ENCODE data around the gene RBP5. TPM values are rescaled to one million over a fixed set of nuclear protein-coding genes. Genes with fewer than 3 reads are reported as not detected.
"Not testable (repeated sequence)": the region's sequence is repeated elsewhere in the genome, so short reads cannot be mapped to it uniquely, and the experiment has no call there.

The RBP5 gene
- total and polyA plus RNA-seq, 10 of the 15 experiments (the other 5 are each of a cell fraction or from before 2014, with no cell fraction given), result 0.11 to 1.1 (median 0.31) TPM; not detected in 4

DNA sequence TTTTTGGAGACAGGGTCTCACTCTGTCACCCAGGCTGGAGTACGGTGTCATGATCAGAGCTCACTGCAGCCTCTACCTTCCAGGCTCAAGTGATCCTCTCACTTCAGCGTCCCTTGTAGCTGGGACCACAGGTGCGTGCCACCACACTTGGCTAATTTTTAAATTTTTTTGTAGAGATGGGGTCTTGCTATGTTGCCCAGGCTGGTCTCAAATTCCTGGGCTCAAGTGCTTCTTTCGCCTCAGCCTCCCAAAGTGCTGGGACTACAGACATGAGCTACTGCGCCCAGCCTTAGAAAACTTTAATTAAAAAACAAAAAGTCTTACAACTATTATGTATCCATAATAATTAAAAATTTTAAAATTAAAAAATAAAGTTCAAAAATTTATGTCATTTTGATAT lies 21.5 kb downstream of the RBP5 start:
- intact Hi-C loops (cut with micrococcal nuclease; ENCODE audit: unreplicated experiment); BruUV-seq (replicated peaks); H3K27me3 ChIP-seq (replicated peaks in 1 of 2; ENCODE audit: control insufficient read depth in 2 of 2, insufficient read depth in 2 of 2, low read length in 1 of 2); H4K20me1 ChIP-seq (ENCODE audit: control insufficient read depth, insufficient read depth); H3K9me3 ChIP-seq (replicated peaks; ENCODE audit: control insufficient read depth, insufficient read depth, low read length); DNase-seq (ENCODE audit: low read depth, low spot score); H3K4me2 ChIP-seq (ENCODE audit: control insufficient read depth, insufficient read depth); H2AFZ ChIP-seq (ENCODE audit: control insufficient read depth, low read depth, low read length); H3K27ac ChIP-seq (ENCODE audit: control insufficient read depth, insufficient read depth); FAIRE-seq; ATAC-seq; H3K4me1 ChIP-seq (ENCODE audit: control insufficient read depth, insufficient read depth, low read length); in situ Hi-C loops (cut with MboI); H3K9ac ChIP-seq (ENCODE audit: control insufficient read depth, insufficient read depth, low read length); H3K4me3 ChIP-seq; H3K36me3 ChIP-seq (ENCODE audit: control insufficient read depth in 2 of 2, insufficient read depth in 2 of 2, low read length in 1 of 2): not testable (repeated sequence)
- ChIA-PET SMC1A (ENCODE audit: uncharacterized antibody, unreplicated experiment) (interaction anchor here (0.6 to 3.5 kb wide), 13 partner anchors 8 to 327 kb away, joined by 3 to 37 read pairs (median 4); partner anchors contain the start of genes C12orf57, RNU7-1 and USP5), CTCF (interaction anchor here (0.5 to 7.7 kb wide), 14 partner anchors 8 to 549 kb away, joined by 3 to 61 read pairs (median 6); partner anchors contain the start of genes C12orf57, C1R, LPCAT3 and RNU7-1), POLR2A (interaction anchor here (0.7 to 7.2 kb wide), 5 partner anchors 147 to 256 kb away, joined by 3 to 55 read pairs (median 7); partner anchors contain the start of genes C12orf57, CDCA3, RNU7-1 and USP5), RAD21 (ENCODE audit: unreplicated experiment) (interaction anchor here (0.7 to 7.6 kb wide), 7 partner anchors 16 to 259 kb away, joined by 3 to 89 read pairs (median 5); partner anchors contain the start of genes C12orf57, LPCAT3, RNU7-1 and SPSB2)
- peaks cover 29% of the 10 kb centered on the region for H3K79me2 ChIP-seq (ENCODE audit: control insufficient read depth, insufficient read depth, low read length)
- 95% methylated on average over 5 of the region's 5 CpGs for WGBS (ENCODE audit: insufficient coverage, insufficient replicate concordance, low lambda C conversion rate, missing lambda C conversion rate)

- ChIA-PET SMC1A (ENCODE audit: uncharacterized antibody, unreplicated experiment) (no interaction called here), POLR2A (no interaction called here), RAD21 (ENCODE audit: unreplicated experiment) (interaction anchor here (7.6 kb wide), 1 partner anchor 161 kb away, joined by 89 read pairs; the partner anchor contains the start of genes C12orf57 and RNU7-1), CTCF (interaction anchor here (1.4 to 2.3 kb wide), 3 partner anchors 11 to 88 kb away, joined by 6 to 8 read pairs (median 6); partner anchors contain the start of gene LPCAT3)
- H3K4me1 ChIP-seq (ENCODE audit: control insufficient read depth, insufficient read depth, low read length), result peaks cover 6% of the 10 kb centered on the region
- 44% methylated on average over 1 of the region's 1 CpG for WGBS (ENCODE audit: insufficient coverage, insufficient replicate concordance, low lambda C conversion rate, missing lambda C conversion rate)
- H3K27me3 ChIP-seq (replicated peaks in 1 of 2; ENCODE audit: control insufficient read depth in 2 of 2, insufficient read depth in 2 of 2, low read length in 1 of 2), result no peaks in the 10 kb centered on the region
- BruUV-seq (replicated peaks), result TSS peak; percentile 35
- H3K4me2 ChIP-seq (ENCODE audit: control insufficient read depth, insufficient read depth), result no peak overlapping the region
- in situ Hi-C loops (cut with MboI), result no loop called here
- peaks cover 29% of the 10 kb centered on the region for H3K79me2 ChIP-seq (ENCODE audit: control insufficient read depth, insufficient read depth, low read length)
- H3K36me3 ChIP-seq (ENCODE audit: control insufficient read depth in 2 of 2, insufficient read depth in 2 of 2, low read length in 1 of 2), result peaks cover 0 to 4% of the 10 kb centered on the region in 2 experiments; a peak in 1 of 4 replicates
- no peak overlapping the region for H3K27ac ChIP-seq (ENCODE audit: control insufficient read depth, insufficient read depth)
- ATAC-seq (no peak), DNase-seq (ENCODE audit: low read depth, low spot score) (no peak), FAIRE-seq (no peak)
- intact Hi-C loops (cut with micrococcal nuclease; ENCODE audit: unreplicated experiment), result no loop called here
- no peaks in the 10 kb centered on the region for H4K20me1 ChIP-seq (ENCODE audit: control insufficient read depth, insufficient read depth)
- no peak overlapping the region for H3K4me3 ChIP-seq
- no peak overlapping the region for H3K9ac ChIP-seq (ENCODE audit: control insufficient read depth, insufficient read depth, low read length)
- H2AFZ ChIP-seq (ENCODE audit: control insufficient read depth, low read depth, low read length), result no peak overlapping the region
- peaks cover 6% of the 10 kb centered on the region for H3K9me3 ChIP-seq (replicated peaks; ENCODE audit: control insufficient read depth, insufficient read depth, low read length)
- no peak for TF ChIP-seq ZNF384 (IDR thresholded peaks at IDR 0.05; ENCODE audit: borderline replicate concordance, low read depth, low read length)
- no peak for TF ChIP-seq SIX5 (IDR thresholded peaks at IDR 0.05; ENCODE audit: low read depth, low read length, severe bottlenecking)
- no peak for TF ChIP-seq HDAC6 (IDR thresholded peaks at IDR 0.05; ENCODE audit: unreplicated experiment)
- no peak for TF ChIP-seq HDGF (IDR thresholded peaks at IDR 0.05)
- TF ChIP-seq, protein P1, sequence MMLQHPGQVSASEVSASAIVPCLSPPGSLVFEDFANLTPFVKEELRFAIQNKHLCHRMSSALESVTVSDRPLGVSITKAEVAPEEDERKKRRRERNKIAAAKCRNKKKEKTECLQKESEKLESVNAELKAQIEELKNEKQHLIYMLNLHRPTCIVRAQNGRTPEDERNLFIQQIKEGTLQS (IDR thresholded peaks at IDR 0.05; ENCODE audit: borderline replicate concordance, extremely low read depth, low read depth, low read length), result no peak
- no peak for TF ChIP-seq CBFB (IDR thresholded peaks at IDR 0.05; ENCODE audit: low read depth)
- no peak for TF ChIP-seq IRF5 (IDR thresholded peaks at IDR 0.05; ENCODE audit: borderline replicate concordance)
- TF ChIP-seq ZNF687 (IDR thresholded peaks at IDR 0.05), result no peak
- no peak for TF ChIP-seq CHD1 (IDR thresholded peaks at IDR 0.05; ENCODE audit: low read depth, low read length)
- no peak for TF ChIP-seq TBL1XR1 (IDR thresholded peaks at IDR 0.05; ENCODE audit: low read depth, low read length)
- TF ChIP-seq JUND (IDR thresholded peaks at IDR 0.05; ENCODE audit: low read depth, low read length), result no peak
Measured at GRCh38 chr12:7106082-7106481, 22.6 kb downstream of the RBP5 start.
